Muscle of leg (tissue), 11 donors: ENCODE results near the gene LYST. TPM values are rescaled to one million over a fixed set of nuclear protein-coding genes. Genes with fewer than 3 reads are reported as not detected.
"Not testable (repeated sequence)": the region's sequence is repeated elsewhere in the genome, so short reads cannot be mapped to it uniquely, and the experiment has no call there.

Experiments used
- DNase-seq: peaks from one replicate; pipeline ENCODE4 v3.0.0; 2013
- H3K27ac ChIP-seq: one replicate; pipeline ENCODE4 v1.5.1; 2013; ENCODE audit warnings: mild to moderate bottlenecking, low read length, control low read depth
- H3K27me3 ChIP-seq: one replicate; pipeline ENCODE4 v1.6.1; 2013; ENCODE audit warnings: low read length; ENCODE audit not compliant: control insufficient read depth, insufficient read depth
- H3K36me3 ChIP-seq: one replicate; pipeline ENCODE4 v1.6.1; 2013; ENCODE audit warnings: low read length; ENCODE audit not compliant: control insufficient read depth, insufficient read depth
- H3K4me1 ChIP-seq: one replicate; pipeline ENCODE4 v1.6.1; 2013; ENCODE audit warnings: low read length; ENCODE audit not compliant: control insufficient read depth, insufficient read depth
- H3K4me3 ChIP-seq: one replicate; pipeline ENCODE4 v1.5.1; 2013; ENCODE audit warnings: low read length, control low read depth
- H3K9me3 ChIP-seq: replicated peaks from 2 replicates; pipeline ENCODE4 v1.6.1; 2013; ENCODE audit warnings: low read depth, low read length; ENCODE audit not compliant: control insufficient read depth
- WGBS: methylation state at CpG from one replicate; pipeline ENCODE4 v1.1.5; 2013; ENCODE audit warnings: missing lambda C conversion rate; ENCODE audit not compliant: insufficient coverage; 5-methylcytosine and 5-hydroxymethylcytosine counted together
- polyA plus RNA-seq, 8 donors: library from polyadenylated mRNA; unstranded; fragments of 120-200 nt; gene quantifications; one replicate each; pipeline versions ENCODE4 v1.2.1 to v1.2.3, GENCODE V29; 2013; ENCODE audit warnings: inconsistent platforms in 1 of 8, low replicate concordance in 1 of 8; ENCODE audit not compliant: insufficient read length in 8 of 8, insufficient read depth in 1 of 8
- total RNA-seq: library from RNA; stranded (reverse); fragments of 120-200 nt; gene quantifications from one replicate; pipeline ENCODE4 v1.2.4, GENCODE V29; 2013

Gene LYST
- total and polyA plus RNA-seq, 9 donors, result 4.2 to 10.2 (median 5.5) TPM

- peaks cover 4% of the 10 kb centered on the region for H3K4me1 ChIP-seq
Measured at GRCh38 chr1:235860829-235861228, 5.9 kb downstream of the LYST start.

GRCh38 chr1:235859789-235860188, 6.9 kb downstream of the LYST start:
- Histone ChIP-seq H3K9me3 (no peaks in the 10 kb centered on the region), H3K36me3 (no peaks in the 10 kb centered on the region), H3K4me1 (no peaks in the 10 kb centered on the region), H3K27ac (no peak overlapping the region), H3K27me3 (no peaks in the 10 kb centered on the region), H3K4me3 (no peak overlapping the region)
- DNase-seq, result no peak
- no CpG with 5 or more reads among the region's 1 CpG for WGBS

More at GRCh38 chr1:235860829-235861228, 5.9 kb downstream of the LYST start:
- WGBS, result no CpG with 5 or more reads among the region's 1 CpG
- no peaks in the 10 kb centered on the region for H3K27me3 ChIP-seq
- H3K4me3 ChIP-seq, result no peak overlapping the region
- DNase-seq, result no peak
- H3K9me3 ChIP-seq, result no peaks in the 10 kb centered on the region
- no peak overlapping the region for H3K27ac ChIP-seq
- no peaks in the 10 kb centered on the region for H3K36me3 ChIP-seq

- no peak for DNase-seq
- no peak overlapping the region for H3K4me3 ChIP-seq
- H3K36me3 ChIP-seq, result no peaks in the 10 kb centered on the region
- no peaks in the 10 kb centered on the region for H3K9me3 ChIP-seq
- 75% methylated on average over 1 of the region's 1 CpG for WGBS
- no peaks in the 10 kb centered on the region for H3K4me1 ChIP-seq
- H3K27ac ChIP-seq, result no peak overlapping the region
- no peaks in the 10 kb centered on the region for H3K27me3 ChIP-seq
Measured at GRCh38 chr1:235858766-235859165, 7.9 kb downstream of the LYST start.

GRCh38 chr1:235857756-235858155, 8.9 kb downstream of the LYST start:
- H3K27ac ChIP-seq, result no peak overlapping the region
- no peaks in the 10 kb centered on the region for H3K36me3 ChIP-seq
- no CpG with 5 or more reads among the region's 2 CpGs for WGBS
- H3K9me3 ChIP-seq, result no peaks in the 10 kb centered on the region
- no peaks in the 10 kb centered on the region for H3K4me1 ChIP-seq
- no peaks in the 10 kb centered on the region for H3K27me3 ChIP-seq
- H3K4me3 ChIP-seq, result no peak overlapping the region
- DNase-seq, result no peak

GRCh38 chr1:235855811-235856429, 10.8 kb downstream of the LYST start:
- no peak for DNase-seq
- Histone ChIP-seq H3K27me3 (no peaks in the 10 kb centered on the region), H3K36me3 (no peaks in the 10 kb centered on the region), H3K27ac (no peak overlapping the region), H3K9me3 (no peaks in the 10 kb centered on the region), H3K4me1 (no peaks in the 10 kb centered on the region), H3K4me3 (no peak overlapping the region)
- no CpG with 5 or more reads among the region's 1 CpG for WGBS

- no peak overlapping the region for H3K4me3 ChIP-seq
- no CpG with 5 or more reads among the region's 3 CpGs for WGBS
- no peaks in the 10 kb centered on the region for H3K27me3 ChIP-seq
- H3K4me1 ChIP-seq, result no peaks in the 10 kb centered on the region
- H3K36me3 ChIP-seq, result no peaks in the 10 kb centered on the region
- no peak overlapping the region for H3K27ac ChIP-seq
- H3K9me3 ChIP-seq, result no peaks in the 10 kb centered on the region
- DNase-seq, result no peak
Measured at GRCh38 chr1:235854347-235854746, 12.4 kb downstream of the LYST start.

- H3K27me3 ChIP-seq, result no peaks in the 10 kb centered on the region
- H3K4me1 ChIP-seq, result no peaks in the 10 kb centered on the region
- no peaks in the 10 kb centered on the region for H3K9me3 ChIP-seq
- no peak overlapping the region for H3K27ac ChIP-seq
- no peaks in the 10 kb centered on the region for H3K36me3 ChIP-seq
- WGBS, result 88% methylated on average over 3 of the region's 7 CpGs
- H3K4me3 ChIP-seq, result no peak overlapping the region
- no peak for DNase-seq
Measured at GRCh38 chr1:235853653-235854052, 13.1 kb downstream of the LYST start.

- H3K4me1 ChIP-seq, result no peaks in the 10 kb centered on the region
- WGBS, result 50% methylated on average over 1 of the region's 3 CpGs
- H3K27ac ChIP-seq, result no peak overlapping the region
Measured at GRCh38 chr1:235852887-235853286, 13.8 kb downstream of the LYST start.

GRCh38 chr1:235851939-235852338, 14.8 kb downstream of the LYST start:
- Histone ChIP-seq H3K4me3 (no peak overlapping the region), H3K4me1 (no peaks in the 10 kb centered on the region), H3K27ac (no peak overlapping the region), H3K36me3 (no peaks in the 10 kb centered on the region), H3K9me3 (peaks cover 2% of the 10 kb centered on the region), H3K27me3 (no peaks in the 10 kb centered on the region)
- no peak for DNase-seq
- 86% methylated on average over 1 of the region's 3 CpGs for WGBS

More at GRCh38 chr1:235852887-235853286, 13.8 kb downstream of the LYST start:
- Histone ChIP-seq H3K27me3 (no peaks in the 10 kb centered on the region), H3K4me3 (no peak overlapping the region), H3K9me3 (no peaks in the 10 kb centered on the region), H3K36me3 (no peaks in the 10 kb centered on the region)
- DNase-seq, result no peak

GRCh38 chr1:235848251-235848650, 18.5 kb downstream of the LYST start:
- not testable (repeated sequence) for DNase-seq, H3K36me3 ChIP-seq, H3K27me3 ChIP-seq, H3K4me3 ChIP-seq, H3K27ac ChIP-seq, H3K4me1 ChIP-seq, H3K9me3 ChIP-seq
- WGBS, result no CpG with 5 or more reads among the region's 3 CpGs

GRCh38 chr1:235845656-235846107, 21.0 kb downstream of the LYST start:
- H3K4me3 ChIP-seq, H3K4me1 ChIP-seq: not testable (repeated sequence)

More at GRCh38 chr1:235845656-235846107, 21.0 kb downstream of the LYST start:
- H3K36me3 ChIP-seq, H3K9me3 ChIP-seq, H3K27me3 ChIP-seq, DNase-seq, H3K27ac ChIP-seq: not testable (repeated sequence)
- WGBS, result 59% methylated on average over 3 of the region's 5 CpGs
